COR-L47 (cell line): ENCODE results near the gene GABBR2.

ENCODE experiments used
- DNase-seq: peaks from one replicate; lab custom pipeline; 2025; lab: John Stamatoyannopoulos, UW

The GABBR2 gene

GRCh38 chr9:98402019-98402840 is 306.5 kb downstream of the GABBR2 start:
- DNase-seq, result no peak

GRCh38 chr9:98401140-98402018 is 307.4 kb downstream of the GABBR2 start:
- DNase-seq, result peak; percentile 1

- no peak for DNase-seq
These were observed 308.6 kb downstream of the GABBR2 start for GRCh38 chr9:98399950-98400683.

- no peak for DNase-seq
These were observed 312.1 kb downstream of the GABBR2 start for GRCh38 chr9:98396656-98397055.

GRCh38 chr9:98396236-98396635 is 312.5 kb downstream of the GABBR2 start:
- no peak for DNase-seq

GRCh38 chr9:98391867-98392266 is 316.9 kb downstream of the GABBR2 start:
- DNase-seq, result no peak

- no peak for DNase-seq
These were observed 317.3 kb downstream of the GABBR2 start for GRCh38 chr9:98391406-98391805.

- no peak for DNase-seq
These were observed 323.0 kb downstream of the GABBR2 start for GRCh38 chr9:98385751-98386150.

GRCh38 chr9:98383758-98384157 is 325.0 kb downstream of the GABBR2 start:
- DNase-seq, result no peak

GRCh38 chr9:98381311-98382103 is 327.2 kb downstream of the GABBR2 start:
- DNase-seq, result no peak

GRCh38 chr9:98380065-98380681 is 328.6 kb downstream of the GABBR2 start:
- DNase-seq, result no peak

GRCh38 chr9:98379572-98379971 is 329.2 kb downstream of the GABBR2 start:
- no peak for DNase-seq

GRCh38 chr9:98378794-98379193 is 329.9 kb downstream of the GABBR2 start:
- DNase-seq, result no peak

GRCh38 chr9:98378206-98378780 is 330.4 kb downstream of the GABBR2 start:
- DNase-seq, result no peak

- DNase-seq, result no peak
These were observed 333.5 kb downstream of the GABBR2 start for GRCh38 chr9:98375138-98375726.

- DNase-seq, result no peak
These were observed 334.2 kb downstream of the GABBR2 start for GRCh38 chr9:98374385-98375051.

GRCh38 chr9:98373609-98374008 is 335.1 kb downstream of the GABBR2 start:
- DNase-seq, result no peak

GRCh38 chr9:98372077-98372836 is 336.5 kb downstream of the GABBR2 start:
- DNase-seq, result no peak

GRCh38 chr9:98370976-98371315 is 337.8 kb downstream of the GABBR2 start:
- DNase-seq, result no peak
